HEK293T (cell line): Measurements from ENCODE around the gene KLRK1.
"Not testable (repeated sequence)": the region's sequence is repeated elsewhere in the genome, so short reads cannot be mapped to it uniquely, and the experiment has no call there.

Source experiments
- CTCF ChIA-PET: fragments of 350-600 bp; formaldehyde crosslinking; extraction: SDS; loops from one replicate; lab custom pipeline; 2021; ENCODE audit warnings: antibody characterized with exemption, inconsistent platforms; lab: Yijun Ruan, JAX
- POLR2A ChIA-PET: fragments of 350-600 bp; formaldehyde crosslinking; extraction: SDS; loops from one replicate; lab custom pipeline; 2020; ENCODE audit warnings: antibody characterized with exemption, inconsistent platforms; lab: Yijun Ruan, JAX
- DNase-seq: peaks from one replicate; pipeline ENCODE4 v3.0.0; 2012; ENCODE audit warnings: mixed read lengths; ENCODE audit errors: extremely low spot score
- ARNT ChIP-seq: fragments of 450-650 bp; IDR thresholded peaks from 2 replicates; pipeline ENCODE4 v1.6.1; 2017; ENCODE audit warnings: mild to moderate bottlenecking
- BHLHE40 ChIP-seq: fragments of 450-650 bp; IDR thresholded peaks from 2 replicates; pipeline ENCODE4 v1.6.1; 2016; ENCODE audit warnings: mild to moderate bottlenecking, moderate library complexity, borderline replicate concordance
- CTBP1 ChIP-seq: fragments of 450-650 bp; IDR thresholded peaks from 2 replicates; pipeline ENCODE4 v1.6.1; 2016; ENCODE audit warnings: borderline replicate concordance
- ELF4 ChIP-seq: fragments of 450-650 bp; IDR thresholded peaks from 2 replicates; pipeline ENCODE4 v1.6.1; 2017; ENCODE audit warnings: antibody characterized with exemption
- FOXA1 ChIP-seq: fragments of 450-650 bp; IDR thresholded peaks from 2 replicates; pipeline ENCODE4 v1.6.1; 2016; ENCODE audit warnings: mild to moderate bottlenecking
- FOXK2 ChIP-seq: fragments of 450-650 bp; IDR thresholded peaks from 2 replicates; pipeline ENCODE4 v1.6.1; 2016; ENCODE audit warnings: mild to moderate bottlenecking
- FOXM1 ChIP-seq: fragments of 450-650 bp; IDR thresholded peaks from 2 replicates; pipeline ENCODE4 v1.6.1; 2017; ENCODE audit warnings: mild to moderate bottlenecking, borderline replicate concordance
- HDGF ChIP-seq: fragments of 450-650 bp; IDR thresholded peaks from 2 replicates; pipeline ENCODE4 v1.6.1; 2017; ENCODE audit warnings: antibody characterized with exemption, borderline replicate concordance
- LEF1 ChIP-seq: fragments of 450-650 bp; IDR thresholded peaks from 2 replicates; pipeline ENCODE4 v1.6.1; 2017; ENCODE audit warnings: mild to moderate bottlenecking, borderline replicate concordance
- NFRKB ChIP-seq: fragments of 450-650 bp; IDR thresholded peaks from 2 replicates; pipeline ENCODE4 v1.6.1; 2016; ENCODE audit warnings: mild to moderate bottlenecking, moderate library complexity
- PKNOX1 ChIP-seq: fragments of 450-650 bp; IDR thresholded peaks from 2 replicates; pipeline ENCODE4 v1.6.1; 2016
- SP1 ChIP-seq: fragments of 450-650 bp; IDR thresholded peaks from 2 replicates; pipeline ENCODE4 v1.6.1; 2017
- SUZ12 ChIP-seq: fragments of 450-650 bp; IDR thresholded peaks from 2 replicates; pipeline ENCODE4 v1.6.1; 2016; ENCODE audit warnings: mild to moderate bottlenecking
- ZNF384 ChIP-seq: fragments of 450-650 bp; IDR thresholded peaks from 2 replicates; pipeline ENCODE4 v1.6.1; 2016

KLRK1 gene

GRCh38 chr12:10389904-10390303 is at the start of gene KLRK1:
KLRK1 (minus strand) TSS chr12:10390041; CDS start chr12:10388810, 1,231 bp downstream.
- ChIA-PET CTCF (interaction anchor here (0.6 kb wide), 1 partner anchor 90 kb away, joined by 4 read pairs; no protein-coding TSS in a partner anchor), POLR2A (no interaction called here)
- no peak for TF ChIP-seq LEF1
- TF ChIP-seq BHLHE40: no peak
- TF ChIP-seq NFRKB: no peak
- TF ChIP-seq HDGF: no peak
- TF ChIP-seq PKNOX1: no peak
- no peak for TF ChIP-seq SP1
- TF ChIP-seq ZNF384: no peak
- TF ChIP-seq FOXK2: no peak
- no peak for TF ChIP-seq CTBP1
- TF ChIP-seq SUZ12: no peak
- no peak for TF ChIP-seq ARNT
- no peak for TF ChIP-seq FOXM1
- no peak for TF ChIP-seq ELF4
- DNase-seq: no peak

GRCh38 chr12:10437601-10438000 is 47.8 kb upstream of the KLRK1 start:
- POLR2A ChIA-PET, DNase-seq, CTCF ChIA-PET: not testable (repeated sequence)

GRCh38 chr12:10435816-10436215 is 46.0 kb upstream of the KLRK1 start, which contains the start of gene KLRC2:
KLRC2 (minus strand) TSS chr12:10436010; CDS start chr12:10435986, 24 bp downstream.
- not testable (repeated sequence) for DNase-seq
- POLR2A ChIA-PET: interaction anchor here (1.3 kb wide), 1 partner anchor 177 kb away, joined by 4 read pairs; the partner anchor contains the start of gene MAGOHB

GRCh38 chr12:10430623-10431022 is 40.8 kb upstream of the KLRK1 start:
- POLR2A ChIA-PET, CTCF ChIA-PET, DNase-seq: not testable (repeated sequence)

More at GRCh38 chr12:10435816-10436215, 46.0 kb upstream of the KLRK1 start, which contains the start of gene KLRC2:
- CTCF ChIA-PET: not testable (repeated sequence)

- DNase-seq, POLR2A ChIA-PET, CTCF ChIA-PET: not testable (repeated sequence)
These were observed 36.1 kb upstream of the KLRK1 start for GRCh38 chr12:10425938-10426337.

GRCh38 chr12:10424260-10424899 is 34.5 kb upstream of the KLRK1 start:
- POLR2A ChIA-PET, CTCF ChIA-PET, DNase-seq: not testable (repeated sequence)

GRCh38 chr12:10422159-10422558 is 32.3 kb upstream of the KLRK1 start:
- DNase-seq, POLR2A ChIA-PET, CTCF ChIA-PET: not testable (repeated sequence)

- POLR2A ChIA-PET, CTCF ChIA-PET, DNase-seq: not testable (repeated sequence)
These were observed 30.5 kb upstream of the KLRK1 start, which contains the start of gene KLRC3 for GRCh38 chr12:10420334-10420733. KLRC3 (minus strand) TSS chr12:10420595; CDS start chr12:10420550, 45 bp downstream.

- CTCF ChIA-PET: no interaction called here
- TF ChIP-seq FOXM1 (no peak), NFRKB (no peak), ELF4 (no peak)
- DNase-seq: no peak
- POLR2A ChIA-PET: no interaction called here
These were observed 19.6 kb upstream of the KLRK1 start, which contains the start of gene KLRC4 for GRCh38 chr12:10409392-10409791. KLRC4 (minus strand) TSS chr12:10409757; CDS start chr12:10409575, 182 bp downstream.

GRCh38 chr12:10408842-10409241 is 19.0 kb upstream of the KLRK1 start:
- no peak for TF ChIP-seq FOXA1
- ChIA-PET CTCF (no interaction called here), POLR2A (no interaction called here)

More at GRCh38 chr12:10408842-10409241, 19.0 kb upstream of the KLRK1 start:
- DNase-seq: no peak
